Activated naive CD4-positive, alpha-beta T cell treated with anti-CD3 and anti-CD28 coated beads, Interleukin-2, amount 50 U/mL, for 24 hours (primary cell): ENCODE measurements around the gene INTS3.

ENCODE experiments used
- H3K27ac Mint-ChIP-seq: one replicate; pipeline ENCODE4 v1.8.0; 2021; ENCODE audit warnings: mild to moderate bottlenecking, mixed read lengths
- H3K27me3 Mint-ChIP-seq: one replicate; pipeline ENCODE4 v1.8.0; 2021; ENCODE audit warnings: mixed read lengths
- H3K36me3 Mint-ChIP-seq: one replicate; pipeline ENCODE4 v1.8.0; 2021; ENCODE audit warnings: mixed read lengths
- H3K4me1 Mint-ChIP-seq: one replicate; pipeline ENCODE4 v1.8.0; 2021; ENCODE audit warnings: mixed read lengths
- H3K4me3 Mint-ChIP-seq: one replicate; pipeline ENCODE4 v1.8.0; 2021; ENCODE audit warnings: mild to moderate bottlenecking, mixed read lengths
- H3K9me3 Mint-ChIP-seq: one replicate; pipeline ENCODE4 v1.8.0; 2021; ENCODE audit warnings: mixed read lengths

INTS3 gene

DNA sequence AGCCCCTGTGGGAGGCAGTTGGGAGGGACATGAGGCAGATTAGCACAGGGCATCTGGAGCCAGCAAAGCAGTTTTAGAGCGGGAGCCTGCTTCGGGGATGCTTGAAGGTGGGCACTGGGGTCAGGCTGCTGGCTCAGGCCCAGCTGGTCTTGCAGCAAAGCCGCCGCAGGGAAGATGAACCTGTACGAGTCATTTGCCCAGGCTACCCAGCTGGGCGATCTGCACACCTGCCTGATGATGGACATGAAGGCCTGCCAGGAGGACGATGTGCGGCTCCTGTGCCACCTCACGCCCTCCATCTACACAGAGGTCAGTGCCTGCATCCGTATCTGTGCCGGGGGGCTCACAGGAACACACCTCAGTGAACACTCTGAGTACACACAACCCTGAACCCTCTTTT lies 39.7 kb downstream of the INTS3 start:
- Mint-ChIP-seq H3K4me1 (no peaks in the 10 kb centered on the region), H3K36me3 (peaks cover 14% of the 10 kb centered on the region), H3K4me3 (no peak overlapping the region), H3K27ac (no peak overlapping the region), H3K9me3 (no peaks in the 10 kb centered on the region), H3K27me3 (no peaks in the 10 kb centered on the region)

DNA sequence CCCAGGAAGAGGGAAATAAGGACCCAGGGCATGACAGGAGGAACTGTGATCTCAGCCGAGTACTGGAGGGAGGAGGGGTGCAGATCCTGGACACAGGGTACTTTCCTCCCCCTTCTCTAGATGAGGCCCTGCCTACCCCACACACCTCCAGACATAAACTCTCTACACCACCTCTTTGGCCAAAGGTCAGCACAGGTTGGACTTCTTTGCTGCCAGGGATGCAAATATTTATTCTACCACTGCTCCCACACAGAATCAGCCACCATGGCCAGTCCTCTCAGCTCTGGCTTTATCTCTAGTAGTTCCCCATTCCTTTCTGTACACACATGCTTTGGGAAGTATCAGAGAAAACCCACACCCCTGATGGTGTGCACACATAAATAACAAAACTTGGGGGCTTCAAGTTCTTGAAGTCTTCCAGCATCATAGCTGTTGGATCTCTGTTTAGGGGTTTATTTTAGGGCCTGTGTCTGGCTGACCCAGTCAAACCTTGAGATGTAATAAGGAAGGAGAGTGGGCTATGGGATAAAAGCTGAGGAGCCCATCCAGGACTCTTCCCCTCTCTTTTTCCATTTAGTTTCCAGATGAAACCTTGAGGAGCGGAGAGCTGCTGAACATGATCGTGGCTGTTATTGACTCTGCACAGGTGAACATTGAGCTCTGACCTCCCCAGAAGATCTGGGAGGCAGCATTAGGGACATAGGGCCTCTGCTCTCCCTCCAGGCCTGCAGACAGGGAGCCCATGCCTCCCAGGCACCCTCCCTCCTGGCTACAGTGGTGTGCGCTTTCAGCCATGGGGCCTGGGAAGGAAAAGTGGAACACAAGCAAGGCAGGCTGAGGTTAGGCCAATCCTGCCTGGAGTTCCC lies 40.7 kb downstream of the INTS3 start:
- Mint-ChIP-seq H3K9me3 (no peaks in the 10 kb centered on the region), H3K36me3 (peaks cover 12% of the 10 kb centered on the region), H3K4me1 (no peaks in the 10 kb centered on the region), H3K27me3 (no peaks in the 10 kb centered on the region), H3K4me3 (no peak overlapping the region), H3K27ac (no peak overlapping the region)

DNA sequence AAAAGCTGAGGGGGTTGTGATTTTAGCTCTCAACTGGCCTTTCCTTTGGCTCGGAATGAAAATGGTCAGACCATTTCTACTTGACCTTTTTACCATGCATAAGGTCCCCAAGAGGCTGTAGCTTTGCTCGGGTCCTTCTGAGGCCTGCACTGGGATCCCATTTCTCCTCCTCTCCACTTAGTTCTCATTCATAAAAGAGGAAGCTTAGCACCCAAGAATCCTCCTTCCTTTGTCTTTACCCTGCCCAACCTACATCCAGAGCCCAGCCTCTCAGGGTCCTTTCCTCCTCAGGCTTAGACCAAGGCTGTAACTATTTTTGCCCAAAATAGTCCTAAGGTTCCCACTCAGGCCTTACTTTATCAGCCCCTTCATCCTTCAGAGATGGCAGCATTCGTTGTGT lies 41.4 kb downstream of the INTS3 start:
- peaks cover 12% of the 10 kb centered on the region for H3K36me3 Mint-ChIP-seq
- peaks cover 3% of the 10 kb centered on the region for H3K4me1 Mint-ChIP-seq
- no peak overlapping the region for H3K4me3 Mint-ChIP-seq
- H3K27ac Mint-ChIP-seq = no peak overlapping the region
- H3K9me3 Mint-ChIP-seq = no peaks in the 10 kb centered on the region
- no peaks in the 10 kb centered on the region for H3K27me3 Mint-ChIP-seq

DNA sequence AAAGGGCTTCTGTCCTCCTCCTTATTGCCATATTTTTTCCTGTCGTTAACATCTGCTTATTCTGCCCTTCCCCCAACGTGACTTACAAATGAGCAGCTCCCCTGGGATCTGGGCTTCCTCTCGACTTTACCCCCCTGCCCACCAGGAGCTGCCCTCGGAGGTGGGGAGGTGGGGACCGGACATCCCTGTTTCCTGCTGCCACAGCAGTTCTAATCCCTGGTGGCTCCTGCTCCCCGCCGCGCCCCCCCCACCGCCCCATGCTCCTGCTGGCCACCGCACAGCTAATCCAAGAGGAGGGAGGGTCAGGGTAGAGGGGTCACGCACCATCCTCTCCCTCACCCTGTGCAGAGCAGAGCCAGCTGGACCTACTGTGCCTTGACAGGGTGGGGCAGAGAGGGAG lies 42.9 kb downstream of the INTS3 start:
- Mint-ChIP-seq H3K27ac (no peak overlapping the region), H3K4me3 (no peak overlapping the region), H3K27me3 (no peaks in the 10 kb centered on the region), H3K4me1 (peaks cover 11% of the 10 kb centered on the region), H3K9me3 (no peaks in the 10 kb centered on the region), H3K36me3 (peaks cover 12% of the 10 kb centered on the region)

DNA sequence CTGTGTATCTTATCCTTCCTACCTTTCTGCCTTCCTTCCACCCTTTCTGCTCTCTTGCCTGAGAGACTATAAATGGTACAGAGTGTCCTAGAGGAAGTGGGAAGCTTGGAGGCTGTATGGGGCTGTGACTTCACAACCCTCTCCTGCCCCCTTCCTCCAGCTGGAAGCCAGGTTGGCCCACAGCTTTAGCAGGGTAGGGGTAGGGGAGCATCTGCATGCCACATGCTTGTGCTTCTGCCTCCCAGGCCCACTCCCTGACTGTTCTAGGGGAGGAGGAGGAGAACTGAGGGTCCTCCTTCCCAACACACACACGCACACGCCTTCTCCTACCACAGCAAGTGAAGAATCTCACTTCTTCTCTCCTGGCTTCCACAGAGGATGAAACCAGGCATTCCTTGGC lies 43.4 kb downstream of the INTS3 start:
- no peaks in the 10 kb centered on the region for H3K27me3 Mint-ChIP-seq
- H3K4me3 Mint-ChIP-seq = no peak overlapping the region
- H3K27ac Mint-ChIP-seq = no peak overlapping the region
- H3K9me3 Mint-ChIP-seq = no peaks in the 10 kb centered on the region
- H3K4me1 Mint-ChIP-seq = peaks cover 11% of the 10 kb centered on the region
- peaks cover 12% of the 10 kb centered on the region for H3K36me3 Mint-ChIP-seq

DNA sequence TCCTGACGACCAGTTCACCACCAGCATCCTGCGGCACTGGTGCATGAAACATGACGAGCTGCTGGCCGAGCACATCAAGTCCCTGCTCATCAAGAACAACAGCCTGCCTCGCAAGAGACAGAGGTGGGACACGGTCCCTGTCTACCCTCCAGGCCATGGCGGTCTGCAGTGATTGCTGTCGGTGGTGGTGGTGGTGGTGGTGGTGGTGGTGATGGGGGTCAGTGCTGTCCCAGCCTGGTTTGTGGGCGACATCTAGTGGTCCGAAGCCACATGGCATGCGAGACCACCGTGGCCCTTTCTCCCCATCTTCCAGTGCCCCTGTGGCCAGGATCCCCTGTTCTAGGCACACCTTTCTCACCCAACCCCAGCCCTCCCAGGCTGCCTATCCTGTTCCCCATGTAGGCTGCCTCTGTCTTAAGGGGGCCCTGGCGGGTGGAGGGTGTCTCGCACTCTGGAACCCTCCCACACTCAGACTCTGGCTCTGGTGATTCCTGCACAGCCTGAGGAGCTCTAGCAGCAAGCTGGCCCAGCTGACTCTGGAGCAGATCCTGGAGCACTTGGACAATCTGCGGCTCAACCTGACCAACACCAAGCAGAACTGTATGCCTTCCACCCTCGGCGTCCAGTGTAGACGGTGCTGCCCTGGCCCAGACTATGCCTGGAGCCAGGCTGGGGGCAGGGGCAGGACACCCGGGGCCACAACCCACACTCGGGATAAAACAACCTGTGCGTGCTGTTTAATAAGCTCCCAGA lies 44.2 kb downstream of the INTS3 start:
- no peak overlapping the region for H3K4me3 Mint-ChIP-seq
- peaks cover 16% of the 10 kb centered on the region for H3K4me1 Mint-ChIP-seq
- no peak overlapping the region for H3K27ac Mint-ChIP-seq
- no peaks in the 10 kb centered on the region for H3K27me3 Mint-ChIP-seq
- no peaks in the 10 kb centered on the region for H3K9me3 Mint-ChIP-seq
- peaks cover 12% of the 10 kb centered on the region for H3K36me3 Mint-ChIP-seq

DNA sequence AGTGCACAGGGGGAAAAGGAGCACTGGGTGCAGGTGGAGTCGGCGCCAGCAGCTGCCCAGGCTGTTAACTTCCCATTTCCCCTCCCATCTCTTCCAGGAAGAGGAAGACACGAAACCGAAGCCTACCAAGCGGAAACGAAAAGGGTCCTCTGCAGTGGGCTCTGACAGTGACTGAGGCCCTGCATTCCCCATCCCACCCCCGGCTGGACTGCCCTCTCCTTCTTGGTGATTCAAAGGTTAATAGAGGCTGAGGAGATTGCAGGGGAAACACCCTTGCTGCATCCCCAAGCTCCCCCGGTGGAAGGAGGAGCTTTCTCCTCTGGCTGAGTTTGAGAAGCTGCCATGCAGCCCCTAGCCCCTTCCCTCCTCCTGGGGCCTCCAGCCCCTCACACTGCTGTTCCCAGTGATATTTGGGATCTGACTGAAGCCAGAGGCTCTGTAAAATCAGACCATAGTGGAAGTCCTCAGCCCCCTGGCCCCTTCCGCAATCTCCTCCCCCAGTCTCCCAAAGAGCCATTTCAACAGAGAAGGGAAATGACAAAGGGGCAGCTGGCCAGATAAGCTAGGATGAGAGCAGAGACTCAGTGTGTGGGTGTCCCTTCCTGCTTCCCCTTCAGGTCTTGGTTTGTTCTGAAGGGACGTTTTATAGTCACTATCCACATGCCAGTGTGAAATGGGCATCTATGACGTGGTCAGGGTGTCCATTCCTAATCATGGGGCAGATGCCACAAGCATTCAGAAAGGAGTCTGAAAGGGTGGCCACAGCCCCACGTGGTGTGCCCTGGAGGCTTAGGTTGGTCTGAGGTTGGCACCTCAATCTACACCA lies 45.5 kb downstream of the INTS3 start:
- H3K36me3 Mint-ChIP-seq = peaks cover 7% of the 10 kb centered on the region
- no peaks in the 10 kb centered on the region for H3K27me3 Mint-ChIP-seq
- H3K4me3 Mint-ChIP-seq = peak overlapping the region; percentile 19
- H3K9me3 Mint-ChIP-seq = no peaks in the 10 kb centered on the region
- peaks cover 20% of the 10 kb centered on the region for H3K4me1 Mint-ChIP-seq
- no peak overlapping the region for H3K27ac Mint-ChIP-seq

DNA sequence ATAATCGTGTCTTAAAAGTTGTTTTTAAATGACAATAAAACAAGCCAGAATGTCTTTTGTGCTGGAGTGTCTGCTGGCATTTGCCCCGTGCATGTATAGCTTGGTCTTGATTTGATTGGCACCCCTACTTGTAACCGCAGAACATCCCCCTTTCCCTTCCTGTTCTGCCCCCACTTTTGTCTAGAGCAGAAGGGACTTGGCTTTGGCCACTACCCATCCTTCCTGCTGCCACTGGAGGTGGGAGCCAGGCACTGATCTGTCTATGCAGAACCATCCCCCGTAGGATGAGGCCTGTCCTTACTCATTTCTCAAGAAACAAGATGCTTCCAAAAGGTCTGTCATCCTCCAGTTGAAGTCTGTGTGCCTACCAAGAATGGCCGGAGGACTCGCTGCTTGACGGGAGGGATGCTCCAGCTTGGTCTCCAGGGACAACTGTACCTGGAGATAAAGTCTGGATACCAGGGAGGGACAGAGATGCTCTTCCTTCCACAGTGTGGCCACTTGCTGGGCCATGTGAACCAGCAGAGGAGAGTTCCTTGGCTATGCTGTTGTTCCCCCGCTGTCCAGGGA lies 46.3 kb downstream of the INTS3 start:
- H3K9me3 Mint-ChIP-seq = no peaks in the 10 kb centered on the region
- peak overlapping the region; percentile 8 for H3K4me3 Mint-ChIP-seq
- peaks cover 20% of the 10 kb centered on the region for H3K4me1 Mint-ChIP-seq
- H3K36me3 Mint-ChIP-seq = peaks cover 5% of the 10 kb centered on the region
- no peak overlapping the region for H3K27ac Mint-ChIP-seq
- no peaks in the 10 kb centered on the region for H3K27me3 Mint-ChIP-seq

DNA sequence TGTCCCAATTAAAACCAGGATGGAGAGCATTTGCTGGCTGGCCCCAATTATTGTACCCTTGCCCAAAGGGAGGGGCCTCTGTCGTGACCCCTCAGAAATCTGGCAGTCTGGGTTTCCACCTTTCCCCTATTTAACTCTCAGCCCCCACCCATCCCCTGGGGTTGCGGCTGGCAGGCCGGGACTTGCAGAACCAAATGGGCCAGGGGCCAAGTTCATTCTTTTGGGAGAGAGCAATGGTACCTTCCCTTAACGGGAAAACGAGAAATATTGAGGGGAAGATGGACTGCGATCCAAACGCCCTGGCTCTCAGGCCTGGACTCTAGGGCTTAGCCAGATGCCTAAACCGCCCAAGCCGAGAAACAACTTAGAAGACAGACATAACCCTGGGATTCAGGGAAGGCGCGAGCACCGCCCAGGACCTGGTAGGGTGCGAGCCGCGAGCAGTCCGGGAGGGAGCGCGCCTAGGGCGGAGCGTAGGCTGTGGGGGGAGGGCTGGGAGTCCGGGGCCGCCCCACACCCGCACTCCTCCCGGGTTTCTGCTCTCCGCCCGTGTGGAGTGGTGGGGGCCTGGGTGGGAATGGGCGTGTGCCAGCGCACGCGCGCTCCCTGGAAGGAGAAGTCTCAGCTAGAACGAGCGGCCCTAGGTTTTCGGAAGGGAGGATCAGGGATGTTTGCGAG lies 47.1 kb downstream of the INTS3 start, which contains the start of gene SLC27A3:
Gene SLC27A3 (plus strand): TSS at position 628 of the 678 bp plus-strand sequence. CDS start 91 bp downstream, outside the sequence.
- no peaks in the 10 kb centered on the region for H3K36me3 Mint-ChIP-seq
- H3K27ac Mint-ChIP-seq = peak within 1 kb of the TSS; percentile 62
- H3K9me3 Mint-ChIP-seq = no peaks in the 10 kb centered on the region
- H3K27me3 Mint-ChIP-seq = no peaks in the 10 kb centered on the region
- H3K4me1 Mint-ChIP-seq = peaks cover 20% of the 10 kb centered on the region
- H3K4me3 Mint-ChIP-seq = peak within 1 kb of the TSS; percentile 80

DNA sequence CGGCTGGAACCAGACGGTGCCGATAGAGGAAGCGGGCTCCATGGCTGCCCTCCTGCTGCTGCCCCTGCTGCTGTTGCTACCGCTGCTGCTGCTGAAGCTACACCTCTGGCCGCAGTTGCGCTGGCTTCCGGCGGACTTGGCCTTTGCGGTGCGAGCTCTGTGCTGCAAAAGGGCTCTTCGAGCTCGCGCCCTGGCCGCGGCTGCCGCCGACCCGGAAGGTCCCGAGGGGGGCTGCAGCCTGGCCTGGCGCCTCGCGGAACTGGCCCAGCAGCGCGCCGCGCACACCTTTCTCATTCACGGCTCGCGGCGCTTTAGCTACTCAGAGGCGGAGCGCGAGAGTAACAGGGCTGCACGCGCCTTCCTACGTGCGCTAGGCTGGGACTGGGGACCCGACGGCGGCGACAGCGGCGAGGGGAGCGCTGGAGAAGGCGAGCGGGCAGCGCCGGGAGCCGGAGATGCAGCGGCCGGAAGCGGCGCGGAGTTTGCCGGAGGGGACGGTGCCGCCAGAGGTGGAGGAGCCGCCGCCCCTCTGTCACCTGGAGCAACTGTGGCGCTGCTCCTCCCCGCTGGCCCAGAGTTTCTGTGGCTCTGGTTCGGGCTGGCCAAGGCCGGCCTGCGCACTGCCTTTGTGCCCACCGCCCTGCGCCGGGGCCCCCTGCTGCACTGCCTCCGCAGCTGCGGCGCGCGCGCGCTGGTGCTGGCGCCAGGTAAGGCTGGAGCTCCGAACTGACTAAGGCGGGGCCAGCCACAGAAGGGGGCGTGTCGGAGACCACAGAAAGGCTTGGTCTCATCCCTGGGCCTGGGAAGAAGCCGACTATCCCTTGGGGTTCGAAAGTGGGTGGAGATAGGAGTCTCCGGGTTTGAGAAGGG lies 47.8 kb downstream of the INTS3 start:
- Mint-ChIP-seq H3K27me3 (no peaks in the 10 kb centered on the region), H3K9me3 (no peaks in the 10 kb centered on the region), H3K4me1 (peaks cover 20% of the 10 kb centered on the region), H3K36me3 (no peaks in the 10 kb centered on the region), H3K4me3 (peak overlapping the region; percentile 80), H3K27ac (no peak overlapping the region)

DNA sequence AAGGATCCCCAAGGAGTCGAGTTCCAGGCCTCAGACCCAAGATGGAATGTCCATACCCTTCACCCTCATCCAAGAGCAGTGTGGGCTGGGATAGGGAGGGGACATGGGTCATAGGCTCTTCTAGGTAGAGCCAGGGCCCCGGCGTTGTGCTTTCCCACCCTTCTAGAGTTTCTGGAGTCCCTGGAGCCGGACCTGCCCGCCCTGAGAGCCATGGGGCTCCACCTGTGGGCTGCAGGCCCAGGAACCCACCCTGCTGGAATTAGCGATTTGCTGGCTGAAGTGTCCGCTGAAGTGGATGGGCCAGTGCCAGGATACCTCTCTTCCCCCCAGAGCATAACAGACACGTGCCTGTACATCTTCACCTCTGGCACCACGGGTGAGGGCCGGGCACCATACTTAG lies 48.5 kb downstream of the INTS3 start:
- H3K27ac Mint-ChIP-seq = no peak overlapping the region
- peaks cover 20% of the 10 kb centered on the region for H3K4me1 Mint-ChIP-seq
- no peaks in the 10 kb centered on the region for H3K9me3 Mint-ChIP-seq
- peak overlapping the region; percentile 55 for H3K4me3 Mint-ChIP-seq
- H3K27me3 Mint-ChIP-seq = no peaks in the 10 kb centered on the region
- H3K36me3 Mint-ChIP-seq = no peaks in the 10 kb centered on the region

DNA sequence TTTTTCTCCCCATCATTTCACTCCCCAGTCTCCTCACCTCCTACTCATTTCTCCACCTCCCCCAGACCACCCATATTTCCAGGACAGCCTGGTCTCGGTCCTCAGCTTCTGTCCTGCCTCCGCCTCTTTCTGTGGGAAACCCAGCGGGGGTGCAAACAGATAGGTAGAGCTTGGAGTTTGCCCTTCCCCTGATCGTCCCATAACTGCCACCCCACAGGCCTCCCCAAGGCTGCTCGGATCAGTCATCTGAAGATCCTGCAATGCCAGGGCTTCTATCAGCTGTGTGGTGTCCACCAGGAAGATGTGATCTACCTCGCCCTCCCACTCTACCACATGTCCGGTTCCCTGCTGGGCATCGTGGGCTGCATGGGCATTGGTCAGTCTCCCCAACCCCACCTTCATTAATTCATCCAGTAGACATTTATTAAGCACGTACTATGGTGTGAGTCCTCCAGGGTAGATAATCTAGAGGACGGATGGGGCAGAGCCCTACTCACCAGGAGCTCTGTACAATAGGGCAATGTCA lies 49.1 kb downstream of the INTS3 start:
- H3K4me1 Mint-ChIP-seq = peaks cover 20% of the 10 kb centered on the region
- H3K27ac Mint-ChIP-seq = peak overlapping the region; percentile 8
- peak overlapping the region; percentile 55 for H3K4me3 Mint-ChIP-seq
- H3K9me3 Mint-ChIP-seq = no peaks in the 10 kb centered on the region
- H3K27me3 Mint-ChIP-seq = no peaks in the 10 kb centered on the region
- no peaks in the 10 kb centered on the region for H3K36me3 Mint-ChIP-seq

DNA sequence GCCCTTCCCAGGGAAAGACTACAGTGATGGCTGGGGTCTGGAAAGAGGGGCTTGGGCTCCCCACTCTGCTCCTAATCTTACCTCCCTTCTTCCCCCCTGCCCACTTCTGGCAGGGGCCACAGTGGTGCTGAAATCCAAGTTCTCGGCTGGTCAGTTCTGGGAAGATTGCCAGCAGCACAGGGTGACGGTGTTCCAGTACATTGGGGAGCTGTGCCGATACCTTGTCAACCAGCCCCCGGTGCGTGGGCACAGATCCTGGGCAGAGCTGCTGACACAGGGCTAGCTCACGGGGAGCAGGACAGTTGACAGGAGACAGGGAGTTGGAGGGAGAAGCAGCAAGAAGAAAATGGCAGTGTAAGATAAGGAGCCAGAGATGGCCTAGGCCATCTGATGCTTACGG lies 49.8 kb downstream of the INTS3 start:
- Mint-ChIP-seq H3K27ac (no peak overlapping the region), H3K4me1 (peaks cover 20% of the 10 kb centered on the region), H3K27me3 (no peaks in the 10 kb centered on the region), H3K36me3 (no peaks in the 10 kb centered on the region), H3K9me3 (no peaks in the 10 kb centered on the region), H3K4me3 (no peak overlapping the region)
